GM12873 (cell line): Measurements from ENCODE around the gene LRRFIP1.

Experiments
- TF ChIP-seq, protein P1 (sequence below): IDR thresholded peaks from 2 replicates; pipeline ENCODE4 v1.5.1; 2012; ENCODE audit warnings: low read depth, mild to moderate bottlenecking, moderate library complexity, low read length, control low read depth; ENCODE audit not compliant: insufficient read depth; ENCODE audit errors: missing control alignments

Gene LRRFIP1

DNA sequence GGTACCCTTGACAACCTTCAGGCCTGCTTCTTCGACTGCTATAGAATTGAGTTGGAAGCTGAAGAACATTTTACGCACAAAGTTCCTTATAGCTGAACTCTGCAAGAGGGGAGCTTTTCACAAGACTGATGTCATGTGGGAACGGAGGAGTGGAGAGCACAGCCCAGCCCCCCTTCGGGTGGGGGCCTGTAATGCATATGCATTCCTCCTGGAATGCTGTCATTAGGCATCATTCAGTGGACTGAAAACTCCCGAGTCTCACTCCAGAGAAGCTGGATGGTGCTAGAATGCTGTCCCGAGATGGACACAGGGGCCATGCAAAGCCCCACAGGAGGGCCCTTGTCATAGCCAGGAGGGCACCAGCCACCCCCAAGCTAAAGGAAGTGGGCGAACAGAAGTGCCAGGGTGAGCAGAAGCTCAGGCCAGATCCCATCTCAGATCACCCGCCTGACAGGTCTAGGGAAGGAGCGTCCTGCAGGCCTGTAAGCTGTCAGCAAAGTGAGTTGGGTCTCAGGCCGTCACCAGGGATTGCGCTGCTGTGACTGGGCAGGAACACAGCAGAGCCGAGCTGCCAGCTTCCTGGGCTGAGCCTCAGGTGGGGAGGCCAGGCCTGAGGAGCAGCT lies 127.3 kb downstream of the LRRFIP1 start:
- TF ChIP-seq, protein P1, sequence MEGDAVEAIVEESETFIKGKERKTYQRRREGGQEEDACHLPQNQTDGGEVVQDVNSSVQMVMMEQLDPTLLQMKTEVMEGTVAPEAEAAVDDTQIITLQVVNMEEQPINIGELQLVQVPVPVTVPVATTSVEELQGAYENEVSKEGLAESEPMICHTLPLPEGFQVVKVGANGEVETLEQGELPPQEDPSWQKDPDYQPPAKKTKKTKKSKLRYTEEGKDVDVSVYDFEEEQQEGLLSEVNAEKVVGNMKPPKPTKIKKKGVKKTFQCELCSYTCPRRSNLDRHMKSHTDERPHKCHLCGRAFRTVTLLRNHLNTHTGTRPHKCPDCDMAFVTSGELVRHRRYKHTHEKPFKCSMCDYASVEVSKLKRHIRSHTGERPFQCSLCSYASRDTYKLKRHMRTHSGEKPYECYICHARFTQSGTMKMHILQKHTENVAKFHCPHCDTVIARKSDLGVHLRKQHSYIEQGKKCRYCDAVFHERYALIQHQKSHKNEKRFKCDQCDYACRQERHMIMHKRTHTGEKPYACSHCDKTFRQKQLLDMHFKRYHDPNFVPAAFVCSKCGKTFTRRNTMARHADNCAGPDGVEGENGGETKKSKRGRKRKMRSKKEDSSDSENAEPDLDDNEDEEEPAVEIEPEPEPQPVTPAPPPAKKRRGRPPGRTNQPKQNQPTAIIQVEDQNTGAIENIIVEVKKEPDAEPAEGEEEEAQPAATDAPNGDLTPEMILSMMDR = no peak

GRCh38 chr2:237757616-237758015 lies 130.2 kb downstream of the LRRFIP1 start:
- TF ChIP-seq, protein P1 = no peak

- TF ChIP-seq, protein P1 = no peak
Measured at GRCh38 chr2:237758185-237758584, 130.8 kb downstream of the LRRFIP1 start.

GRCh38 chr2:237759176-237759575 lies 131.8 kb downstream of the LRRFIP1 start:
- TF ChIP-seq, protein P1 = no peak

- TF ChIP-seq, protein P1 = no peak
Measured at GRCh38 chr2:237760506-237761502, 133.4 kb downstream of the LRRFIP1 start.

DNA sequence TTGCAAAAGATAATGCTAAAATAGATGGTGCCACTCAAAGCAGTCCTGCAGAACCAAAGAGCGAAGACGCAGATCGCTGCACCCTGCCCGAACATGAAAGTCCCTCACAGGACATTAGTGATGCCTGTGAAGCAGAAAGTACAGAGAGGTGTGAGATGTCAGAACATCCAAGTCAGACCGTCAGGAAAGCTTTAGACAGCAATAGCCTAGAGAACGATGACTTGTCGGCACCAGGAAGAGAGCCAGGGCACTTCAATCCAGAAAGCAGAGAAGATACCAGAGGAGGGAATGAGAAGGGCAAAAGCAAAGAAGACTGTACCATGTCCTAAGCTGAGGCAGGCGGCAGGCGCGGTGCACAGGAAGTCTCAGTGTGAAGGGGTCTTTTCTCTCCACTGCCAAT lies 136.4 kb downstream of the LRRFIP1 start:
- TF ChIP-seq, protein P1 = no peak

DNA sequence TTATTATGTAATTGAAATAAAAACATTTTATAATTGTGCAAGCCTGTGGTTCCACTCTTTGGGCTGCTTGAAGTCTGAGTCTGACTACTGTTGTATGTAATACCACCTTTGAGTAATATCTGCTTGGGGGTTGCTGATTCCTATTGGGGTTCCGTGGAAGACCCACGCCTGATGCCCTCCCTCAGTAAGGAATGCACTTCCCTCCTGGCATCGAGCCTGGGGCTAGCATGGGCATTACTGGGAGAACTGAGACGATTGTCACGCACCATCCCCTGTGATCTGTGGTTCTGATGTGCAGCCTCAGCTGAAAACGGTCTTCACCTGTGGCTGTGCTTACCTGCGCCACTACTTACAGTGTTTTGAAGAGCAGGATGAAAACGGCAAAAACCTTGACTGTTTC lies 138.5 kb downstream of the LRRFIP1 start:
- TF ChIP-seq, protein P1 = no peak
